Glomerular visceral epithelial cell (primary cell): ENCODE data around the gene UNC5B.

Experiments
- DNase-seq: peaks from one replicate; pipeline ENCODE4 v3.0.0-alpha.2; 2016; ENCODE audit errors: extremely low spot score

The UNC5B gene

DNA sequence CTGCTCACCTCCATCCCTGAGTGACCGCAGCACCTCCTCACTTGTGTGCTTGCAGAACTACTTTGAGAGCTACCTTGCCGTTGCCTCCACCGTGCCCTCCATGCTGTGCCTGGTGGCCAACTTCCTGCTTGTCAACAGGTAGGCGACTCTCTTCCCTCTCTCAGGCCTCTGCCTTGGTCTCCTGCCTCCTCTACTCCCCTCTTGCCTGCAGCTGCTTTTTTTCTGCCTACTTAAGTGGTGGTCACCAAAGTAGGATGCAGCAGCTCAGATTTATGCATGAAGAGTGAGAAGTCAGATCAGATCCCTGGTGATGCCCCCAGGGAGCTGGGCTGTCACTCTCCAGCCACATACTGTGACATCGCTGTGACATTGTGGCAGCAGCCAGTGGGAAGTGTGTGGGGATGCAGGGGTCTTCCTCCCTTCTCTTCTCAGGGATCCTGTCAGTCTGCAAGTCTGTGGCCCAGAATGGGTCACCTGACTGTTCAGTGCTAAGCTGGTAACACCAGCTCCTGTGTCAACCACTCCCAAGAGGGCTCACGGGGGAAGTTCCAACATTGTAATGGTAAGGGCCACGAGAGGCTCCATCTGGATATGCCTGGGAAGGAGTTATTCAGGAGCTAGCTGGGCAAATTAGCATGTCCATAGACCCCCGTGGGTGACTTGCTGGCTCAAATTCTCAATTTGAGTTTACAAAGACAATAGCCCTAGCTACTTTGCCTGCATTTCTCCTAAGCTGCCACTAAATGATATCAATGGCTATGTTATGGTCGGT lies 132.0 kb downstream of the UNC5B start:
- DNase-seq = no peak

- DNase-seq = no peak
These were observed 132.7 kb downstream of the UNC5B start for GRCh38 chr10:71344993-71345480.

DNA sequence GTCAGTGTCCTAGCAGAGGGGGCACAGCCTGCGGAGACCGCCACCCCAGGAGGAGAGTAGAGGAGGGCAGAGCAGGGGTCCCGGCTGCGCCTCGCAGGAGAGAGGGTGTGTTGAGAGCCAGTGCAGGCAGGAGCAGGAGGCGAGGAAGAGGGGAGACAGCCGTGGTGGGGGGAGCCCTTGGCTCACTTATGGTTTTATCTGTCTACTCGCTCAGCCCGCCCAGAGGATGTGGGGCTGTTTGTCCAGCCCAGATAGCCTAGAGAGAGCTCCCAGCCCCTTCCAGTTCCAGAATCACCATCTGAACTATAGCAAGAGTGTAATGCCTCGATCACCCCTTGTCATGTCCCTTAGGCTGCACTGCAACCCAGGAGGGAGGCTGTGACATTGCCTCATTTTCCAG lies 133.3 kb downstream of the UNC5B start:
- no peak for DNase-seq

- no peak for DNase-seq
These were observed 134.4 kb downstream of the UNC5B start for GRCh38 chr10:71346731-71347130.

GRCh38 chr10:71347587-71348395 lies 135.4 kb downstream of the UNC5B start:
- no peak for DNase-seq

GRCh38 chr10:71348850-71349249 lies 136.5 kb downstream of the UNC5B start:
- DNase-seq = no peak

DNA sequence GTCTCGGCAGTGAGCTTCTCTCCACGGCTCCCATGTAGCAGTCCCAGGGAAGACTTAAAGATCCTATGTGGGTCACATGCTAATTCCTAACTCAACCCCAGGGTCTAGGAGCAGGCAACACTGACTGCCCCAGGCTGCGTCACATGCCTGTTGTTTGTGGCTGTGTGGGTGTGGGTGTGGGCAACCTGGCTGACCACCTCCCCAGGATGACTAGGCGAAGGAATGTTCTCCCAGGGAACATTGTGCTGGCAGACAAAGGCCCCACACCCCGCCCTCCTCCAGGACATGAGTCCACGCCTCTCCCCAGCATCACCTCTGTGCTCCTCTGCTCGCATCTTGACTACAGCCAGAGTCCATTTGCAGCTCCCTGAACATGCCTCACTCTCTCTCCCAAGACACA lies 137.0 kb downstream of the UNC5B start:
- peak; percentile 37 for DNase-seq

DNA sequence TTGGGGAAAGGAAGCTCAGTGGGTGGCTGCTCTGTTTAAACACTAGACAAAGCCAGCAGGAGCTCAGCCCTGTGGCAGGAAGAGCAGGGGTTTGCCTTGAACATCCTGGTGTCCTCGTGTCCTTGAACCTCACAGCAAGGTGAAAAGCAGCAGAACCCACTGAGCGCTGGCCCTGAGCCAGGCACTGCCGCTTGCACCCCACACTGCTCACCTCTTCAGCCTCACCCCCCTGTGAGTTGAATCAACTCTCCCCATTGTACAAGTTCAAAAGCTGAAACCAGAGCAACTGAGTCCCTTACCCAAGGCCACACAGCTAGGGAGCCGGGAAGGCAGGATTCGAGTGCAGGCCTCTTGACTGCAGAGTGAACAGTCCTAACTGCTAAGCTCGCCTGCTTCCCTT lies 138.7 kb downstream of the UNC5B start:
- DNase-seq = no peak

DNA sequence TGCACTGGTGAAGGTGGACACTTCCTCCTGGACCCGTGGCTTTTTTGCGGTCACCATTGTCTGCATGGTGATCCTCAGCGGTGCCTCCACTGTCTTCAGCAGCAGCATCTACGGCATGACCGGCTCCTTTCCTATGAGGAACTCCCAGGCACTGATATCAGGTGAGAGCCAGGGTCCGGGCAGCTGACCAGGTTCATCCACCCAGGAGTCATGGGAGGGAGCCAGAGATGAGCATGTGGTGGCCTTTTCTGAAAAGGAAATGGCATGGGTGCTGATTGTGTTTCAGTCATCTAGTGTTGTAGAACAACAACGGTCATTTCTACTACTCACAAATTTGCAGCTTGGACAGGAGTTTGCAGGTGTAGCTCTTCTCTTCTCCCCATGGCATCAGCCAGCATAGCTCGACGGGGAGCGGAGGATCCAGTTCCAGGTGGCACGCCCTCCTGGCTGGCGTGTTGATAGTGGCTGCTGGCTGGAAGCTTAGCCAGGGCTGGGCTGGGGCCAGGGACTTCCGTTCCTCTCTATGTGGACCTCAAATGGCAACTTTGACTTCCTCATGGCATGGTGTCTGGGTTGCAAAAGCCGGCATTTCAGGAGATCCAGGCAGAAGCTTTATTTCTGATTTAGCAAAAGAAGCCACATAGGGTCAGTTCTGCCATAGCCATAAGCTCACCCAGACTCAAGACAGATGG lies 139.4 kb downstream of the UNC5B start:
- no peak for DNase-seq
